GM23248 (cell line): ENCODE measurements around the gene CXCR5.

Experiments used
- EZH2 ChIP-seq: fragments of 200-600 bp; sonication (generic); IDR thresholded peaks from 2 replicates; pipeline ENCODE4 v1.6.1; 2018; ENCODE audit warnings: antibody characterized with exemption, mild to moderate bottlenecking; ENCODE audit not compliant: insufficient read depth, poor library complexity, severe bottlenecking
- EZH2phosphoT487 ChIP-seq: fragments of 200-600 bp; sonication (generic); IDR thresholded peaks from 2 replicates; pipeline ENCODE4 v1.6.1; 2018; ENCODE audit warnings: antibody characterized with exemption, moderate library complexity, mild to moderate bottlenecking, low read depth; ENCODE audit not compliant: insufficient read depth

- no peak for TF ChIP-seq EZH2phosphoT487
- TF ChIP-seq EZH2 = no peak
Observed at GRCh38 chr11:118908264-118908663, 24.6 kb downstream of the CXCR5 start.
